A549 (cell line): Measurements from ENCODE around the gene TFG.

Source experiments
- ESRRA ChIP-seq: fragments of 150-350 bp; IDR thresholded peaks from 2 replicates; pipeline ENCODE4 v1.6.1; 2014; ENCODE audit warnings: mild to moderate bottlenecking, low read length, borderline replicate concordance
- HDAC2 ChIP-seq: fragments of 200-600 bp; sonication (generic); IDR thresholded peaks from 2 replicates; pipeline ENCODE4 v1.6.1; 2016
- MYC ChIP-seq: IDR thresholded peaks from 2 replicates; pipeline ENCODE4 v1.6.1; 2012; ENCODE audit warnings: mild to moderate bottlenecking, inconsistent platforms, low read length, improper control_type of control experiment, borderline replicate concordance
- POLR2A ChIP-seq: IDR thresholded peaks from 2 replicates; pipeline ENCODE4 v1.6.1; 2012; ENCODE audit warnings: mild to moderate bottlenecking, low read length
- RAD21 ChIP-seq, 2 experiments: fragments of >200 bp in 1 of 2; sonication (Bioruptor Twin) in 1 of 2; formaldehyde crosslinking in 1 of 2; IDR thresholded peaks in 1 of 2; conservative IDR thresholded peaks in 1 of 2; 2 replicates in 1 of 2; 3 replicates in 1 of 2; pipeline ENCODE4 v1.6.1; 2012 to 2018; ENCODE audit warnings: inconsistent platforms in 1 of 2
- RARB ChIP-seq: fragments of 250-450 bp; sonication (Bioruptor Pico); IDR thresholded peaks from 2 replicates; pipeline ENCODE4 v1.8.0; 2021; ENCODE audit warnings: mild to moderate bottlenecking, moderate library complexity
- RNF2 ChIP-seq: fragments of 200-600 bp; sonication (generic); IDR thresholded peaks from 2 replicates; pipeline ENCODE4 v1.6.1; 2016; ENCODE audit warnings: low read depth, mild to moderate bottlenecking, antibody characterized with exemption, moderate library complexity, borderline replicate concordance
- SMC3 ChIP-seq: fragments of >200 bp; sonication (Bioruptor Twin); formaldehyde crosslinking; IDR thresholded peaks from 3 replicates; pipeline ENCODE4 v1.6.1; 2018; ENCODE audit warnings: inconsistent platforms
- ZFP36 ChIP-seq: fragments of 450-650 bp; IDR thresholded peaks from 2 replicates; pipeline ENCODE4 v1.6.1; 2014; ENCODE audit warnings: borderline replicate concordance; ENCODE audit not compliant: partially characterized antibody
- TF ChIP-seq, protein P1 (sequence below): fragments of >200 bp; sonication (Bioruptor Twin); formaldehyde crosslinking; IDR thresholded peaks from 3 replicates; pipeline ENCODE4 v1.5.1; 2016
- TF ChIP-seq, protein P2 (sequence below): fragments of 200-600 bp; sonication (generic); IDR thresholded peaks from 2 replicates; pipeline ENCODE4 v1.6.1; 2016; ENCODE audit warnings: antibody characterized with exemption, mild to moderate bottlenecking, moderate library complexity
- TF ChIP-seq, protein P3 (sequence below): IDR thresholded peaks from 2 replicates; pipeline ENCODE4 v1.6.1; 2012; ENCODE audit warnings: low read depth, borderline replicate concordance
- TF ChIP-seq, protein P4 (sequence below): IDR thresholded peaks from 2 replicates; pipeline ENCODE4 v1.6.1; 2012

DNA sequence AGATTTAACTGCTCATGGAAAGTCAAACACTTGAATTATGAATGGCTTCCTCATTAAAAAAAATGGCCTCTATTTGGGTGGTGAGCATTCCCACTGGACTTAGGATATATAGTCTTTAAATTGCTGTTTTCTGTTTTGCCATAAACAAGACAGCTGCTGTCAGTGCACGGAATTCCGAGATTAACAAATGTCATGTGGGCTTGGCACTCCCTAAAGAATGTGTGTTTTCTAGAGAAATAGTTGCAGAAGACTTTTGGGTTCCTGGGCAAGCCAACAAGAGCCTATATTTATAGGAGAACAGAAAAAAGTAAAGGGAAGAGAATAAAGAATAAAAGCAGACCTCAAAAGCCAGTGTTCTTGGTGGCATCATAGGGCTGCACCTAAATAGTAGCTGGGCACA lies 13.6 kb upstream of the TFG start:
- TF ChIP-seq ESRRA (no peak), MYC (no peak), RARB (CRISPR knock-in tag) (no peak), SMC3 (no peak), RAD21 (conservative IDR thresholded peaks at IDR 0.05 in 1 of 2, IDR thresholded peaks at IDR 0.05 in 1 of 2) (no peak), ZFP36 (no peak), POLR2A (no peak), HDAC2 (no peak), RNF2 (no peak)
- TF ChIP-seq, protein P1, sequence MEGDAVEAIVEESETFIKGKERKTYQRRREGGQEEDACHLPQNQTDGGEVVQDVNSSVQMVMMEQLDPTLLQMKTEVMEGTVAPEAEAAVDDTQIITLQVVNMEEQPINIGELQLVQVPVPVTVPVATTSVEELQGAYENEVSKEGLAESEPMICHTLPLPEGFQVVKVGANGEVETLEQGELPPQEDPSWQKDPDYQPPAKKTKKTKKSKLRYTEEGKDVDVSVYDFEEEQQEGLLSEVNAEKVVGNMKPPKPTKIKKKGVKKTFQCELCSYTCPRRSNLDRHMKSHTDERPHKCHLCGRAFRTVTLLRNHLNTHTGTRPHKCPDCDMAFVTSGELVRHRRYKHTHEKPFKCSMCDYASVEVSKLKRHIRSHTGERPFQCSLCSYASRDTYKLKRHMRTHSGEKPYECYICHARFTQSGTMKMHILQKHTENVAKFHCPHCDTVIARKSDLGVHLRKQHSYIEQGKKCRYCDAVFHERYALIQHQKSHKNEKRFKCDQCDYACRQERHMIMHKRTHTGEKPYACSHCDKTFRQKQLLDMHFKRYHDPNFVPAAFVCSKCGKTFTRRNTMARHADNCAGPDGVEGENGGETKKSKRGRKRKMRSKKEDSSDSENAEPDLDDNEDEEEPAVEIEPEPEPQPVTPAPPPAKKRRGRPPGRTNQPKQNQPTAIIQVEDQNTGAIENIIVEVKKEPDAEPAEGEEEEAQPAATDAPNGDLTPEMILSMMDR, result no peak
- TF ChIP-seq, protein P2, sequence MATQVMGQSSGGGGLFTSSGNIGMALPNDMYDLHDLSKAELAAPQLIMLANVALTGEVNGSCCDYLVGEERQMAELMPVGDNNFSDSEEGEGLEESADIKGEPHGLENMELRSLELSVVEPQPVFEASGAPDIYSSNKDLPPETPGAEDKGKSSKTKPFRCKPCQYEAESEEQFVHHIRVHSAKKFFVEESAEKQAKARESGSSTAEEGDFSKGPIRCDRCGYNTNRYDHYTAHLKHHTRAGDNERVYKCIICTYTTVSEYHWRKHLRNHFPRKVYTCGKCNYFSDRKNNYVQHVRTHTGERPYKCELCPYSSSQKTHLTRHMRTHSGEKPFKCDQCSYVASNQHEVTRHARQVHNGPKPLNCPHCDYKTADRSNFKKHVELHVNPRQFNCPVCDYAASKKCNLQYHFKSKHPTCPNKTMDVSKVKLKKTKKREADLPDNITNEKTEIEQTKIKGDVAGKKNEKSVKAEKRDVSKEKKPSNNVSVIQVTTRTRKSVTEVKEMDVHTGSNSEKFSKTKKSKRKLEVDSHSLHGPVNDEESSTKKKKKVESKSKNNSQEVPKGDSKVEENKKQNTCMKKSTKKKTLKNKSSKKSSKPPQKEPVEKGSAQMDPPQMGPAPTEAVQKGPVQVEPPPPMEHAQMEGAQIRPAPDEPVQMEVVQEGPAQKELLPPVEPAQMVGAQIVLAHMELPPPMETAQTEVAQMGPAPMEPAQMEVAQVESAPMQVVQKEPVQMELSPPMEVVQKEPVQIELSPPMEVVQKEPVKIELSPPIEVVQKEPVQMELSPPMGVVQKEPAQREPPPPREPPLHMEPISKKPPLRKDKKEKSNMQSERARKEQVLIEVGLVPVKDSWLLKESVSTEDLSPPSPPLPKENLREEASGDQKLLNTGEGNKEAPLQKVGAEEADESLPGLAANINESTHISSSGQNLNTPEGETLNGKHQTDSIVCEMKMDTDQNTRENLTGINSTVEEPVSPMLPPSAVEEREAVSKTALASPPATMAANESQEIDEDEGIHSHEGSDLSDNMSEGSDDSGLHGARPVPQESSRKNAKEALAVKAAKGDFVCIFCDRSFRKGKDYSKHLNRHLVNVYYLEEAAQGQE, result no peak
- TF ChIP-seq, protein P3, sequence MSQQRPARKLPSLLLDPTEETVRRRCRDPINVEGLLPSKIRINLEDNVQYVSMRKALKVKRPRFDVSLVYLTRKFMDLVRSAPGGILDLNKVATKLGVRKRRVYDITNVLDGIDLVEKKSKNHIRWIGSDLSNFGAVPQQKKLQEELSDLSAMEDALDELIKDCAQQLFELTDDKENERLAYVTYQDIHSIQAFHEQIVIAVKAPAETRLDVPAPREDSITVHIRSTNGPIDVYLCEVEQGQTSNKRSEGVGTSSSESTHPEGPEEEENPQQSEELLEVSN, result no peak
- TF ChIP-seq, protein P4, sequence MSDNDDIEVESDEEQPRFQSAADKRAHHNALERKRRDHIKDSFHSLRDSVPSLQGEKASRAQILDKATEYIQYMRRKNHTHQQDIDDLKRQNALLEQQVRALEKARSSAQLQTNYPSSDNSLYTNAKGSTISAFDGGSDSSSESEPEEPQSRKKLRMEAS, result no peak
